WERI-Rb-1 (cell line): ENCODE data around the gene TRMO.

Source experiments
- DNase-seq: peaks from one replicate; pipeline ENCODE4 v3.0.0-alpha.2; 2020
- H3K27ac ChIP-seq: fragments of 250-450 bp; sonication (Bioruptor Pico); 2 replicates; pipeline ENCODE4 v1.5.1; 2020; ENCODE audit warnings: mild to moderate bottlenecking, moderate library complexity
- H3K27me3 ChIP-seq: fragments of 250-450 bp; sonication (Bioruptor Pico); 2 replicates; pipeline ENCODE4 v1.5.1; 2021; ENCODE audit warnings: mild to moderate bottlenecking, low read depth, moderate library complexity; ENCODE audit not compliant: insufficient read depth, severe bottlenecking
- H3K36me3 ChIP-seq: fragments of 250-450 bp; sonication (Bioruptor Pico); 2 replicates; pipeline ENCODE4 v1.5.1; 2020; ENCODE audit warnings: mild to moderate bottlenecking, moderate library complexity
- H3K4me3 ChIP-seq: 2 replicates; pipeline ENCODE4 v1.5.1; 2011; ENCODE audit warnings: low read depth, mild to moderate bottlenecking, control low read depth, low read length
- H3K9me3 ChIP-seq: fragments of 250-450 bp; sonication (Bioruptor Pico); 2 replicates; pipeline ENCODE4 v1.5.1; 2021; ENCODE audit warnings: mild to moderate bottlenecking, moderate library complexity; ENCODE audit not compliant: severe bottlenecking
- TF ChIP-seq, protein P1 (sequence below): IDR thresholded peaks from 2 replicates; pipeline ENCODE4 v1.5.1; 2011; ENCODE audit warnings: low read depth, mild to moderate bottlenecking, control low read depth, inconsistent platforms, low read length

The TRMO gene

DNA sequence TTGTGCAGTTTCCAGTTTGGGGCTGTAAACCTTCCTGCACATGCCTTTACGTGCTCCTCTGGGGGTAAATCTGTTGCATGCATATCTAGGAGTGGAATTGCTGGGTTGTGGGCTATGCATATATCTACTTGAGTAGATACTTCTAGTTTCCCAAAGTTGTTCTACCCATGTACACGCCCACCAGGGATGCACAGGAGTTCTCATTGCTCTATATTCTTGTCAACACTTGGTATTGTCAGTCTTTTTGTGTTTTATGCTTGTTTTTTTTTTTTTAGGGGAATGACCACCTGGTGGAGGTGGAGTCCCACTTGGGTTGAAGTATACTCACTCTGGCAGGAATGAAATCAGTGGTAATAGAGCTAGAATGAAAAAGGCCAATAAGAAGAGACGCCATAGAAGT lies 46.2 kb downstream of the TRMO start:
- no peaks in the 10 kb centered on the region for H3K36me3 ChIP-seq
- TF ChIP-seq, protein P1, sequence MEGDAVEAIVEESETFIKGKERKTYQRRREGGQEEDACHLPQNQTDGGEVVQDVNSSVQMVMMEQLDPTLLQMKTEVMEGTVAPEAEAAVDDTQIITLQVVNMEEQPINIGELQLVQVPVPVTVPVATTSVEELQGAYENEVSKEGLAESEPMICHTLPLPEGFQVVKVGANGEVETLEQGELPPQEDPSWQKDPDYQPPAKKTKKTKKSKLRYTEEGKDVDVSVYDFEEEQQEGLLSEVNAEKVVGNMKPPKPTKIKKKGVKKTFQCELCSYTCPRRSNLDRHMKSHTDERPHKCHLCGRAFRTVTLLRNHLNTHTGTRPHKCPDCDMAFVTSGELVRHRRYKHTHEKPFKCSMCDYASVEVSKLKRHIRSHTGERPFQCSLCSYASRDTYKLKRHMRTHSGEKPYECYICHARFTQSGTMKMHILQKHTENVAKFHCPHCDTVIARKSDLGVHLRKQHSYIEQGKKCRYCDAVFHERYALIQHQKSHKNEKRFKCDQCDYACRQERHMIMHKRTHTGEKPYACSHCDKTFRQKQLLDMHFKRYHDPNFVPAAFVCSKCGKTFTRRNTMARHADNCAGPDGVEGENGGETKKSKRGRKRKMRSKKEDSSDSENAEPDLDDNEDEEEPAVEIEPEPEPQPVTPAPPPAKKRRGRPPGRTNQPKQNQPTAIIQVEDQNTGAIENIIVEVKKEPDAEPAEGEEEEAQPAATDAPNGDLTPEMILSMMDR = no peak
- no peak overlapping the region for H3K27ac ChIP-seq
- H3K27me3 ChIP-seq = no peaks in the 10 kb centered on the region
- H3K9me3 ChIP-seq = no peaks in the 10 kb centered on the region
- no peak for DNase-seq
- H3K4me3 ChIP-seq = no peak overlapping the region

DNA sequence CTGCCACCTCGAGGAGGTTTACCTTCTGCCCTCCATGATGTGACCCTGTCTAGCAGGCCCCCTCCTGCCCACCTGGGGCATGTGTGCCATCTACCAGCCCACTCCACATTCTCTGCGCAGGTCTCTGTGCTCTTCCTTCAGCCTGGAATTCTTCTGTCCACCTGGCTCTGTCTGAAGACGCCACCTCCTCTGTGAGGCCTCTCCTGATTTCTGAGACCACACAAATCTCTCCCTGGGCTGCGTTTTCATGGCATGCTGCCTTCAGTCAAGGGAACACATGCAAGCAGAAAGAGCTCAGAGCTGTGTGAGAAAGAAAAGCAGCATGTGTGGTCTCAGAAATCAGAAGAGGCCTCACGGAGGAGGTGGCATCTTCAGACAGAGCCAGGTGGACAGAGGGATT lies 47.2 kb downstream of the TRMO start:
- Histone ChIP-seq H3K9me3 (no peaks in the 10 kb centered on the region), H3K4me3 (no peak overlapping the region), H3K27ac (no peak overlapping the region), H3K36me3 (no peaks in the 10 kb centered on the region), H3K27me3 (no peaks in the 10 kb centered on the region)
- DNase-seq = no peak
- TF ChIP-seq, protein P1 = no peak

DNA sequence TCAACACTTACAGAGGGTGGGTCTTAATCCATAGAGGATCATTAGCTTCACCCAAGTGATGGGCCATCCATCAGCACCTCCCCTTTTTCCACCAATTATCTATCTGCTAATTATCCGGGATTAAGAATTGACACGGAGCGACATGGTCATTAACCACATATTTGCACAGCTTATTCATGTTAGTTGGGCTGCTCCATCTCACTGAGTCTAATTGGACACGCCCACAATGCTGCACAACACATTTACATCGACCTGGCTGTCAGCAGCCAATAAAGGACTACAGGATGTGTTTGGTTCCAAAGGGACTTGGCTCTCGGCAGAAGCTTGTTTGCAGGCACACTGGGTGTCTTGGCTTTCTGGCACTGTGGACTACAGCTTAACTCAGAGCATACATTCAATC lies 47.7 kb downstream of the TRMO start:
- Histone ChIP-seq H3K27ac (no peak overlapping the region), H3K27me3 (no peaks in the 10 kb centered on the region), H3K36me3 (no peaks in the 10 kb centered on the region), H3K4me3 (no peak overlapping the region), H3K9me3 (no peaks in the 10 kb centered on the region)
- TF ChIP-seq, protein P1 = no peak
- DNase-seq = no peak

DNA sequence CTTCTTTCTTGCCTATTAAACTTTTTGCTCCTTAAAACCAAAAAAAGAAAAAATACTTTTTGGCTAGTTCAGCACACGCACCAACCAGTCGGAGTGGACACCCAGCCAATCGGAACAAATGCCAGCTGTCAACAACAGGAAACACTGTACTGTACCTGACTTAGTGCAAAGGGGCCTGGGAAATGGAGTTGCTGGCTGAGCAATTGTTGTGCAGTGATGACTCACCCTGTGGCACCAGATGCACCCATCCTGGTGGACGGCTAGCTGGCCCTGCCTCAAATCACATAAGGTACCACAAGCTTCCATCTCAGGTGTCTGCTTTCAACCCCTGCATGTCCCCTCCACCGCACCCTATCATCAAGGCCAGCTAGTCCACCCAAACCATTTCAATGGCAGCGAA lies 48.4 kb downstream of the TRMO start:
- no peak for DNase-seq
- Histone ChIP-seq H3K27me3 (no peaks in the 10 kb centered on the region), H3K4me3 (no peak overlapping the region), H3K36me3 (no peaks in the 10 kb centered on the region), H3K9me3 (no peaks in the 10 kb centered on the region), H3K27ac (no peak overlapping the region)
- TF ChIP-seq, protein P1 = no peak

DNA sequence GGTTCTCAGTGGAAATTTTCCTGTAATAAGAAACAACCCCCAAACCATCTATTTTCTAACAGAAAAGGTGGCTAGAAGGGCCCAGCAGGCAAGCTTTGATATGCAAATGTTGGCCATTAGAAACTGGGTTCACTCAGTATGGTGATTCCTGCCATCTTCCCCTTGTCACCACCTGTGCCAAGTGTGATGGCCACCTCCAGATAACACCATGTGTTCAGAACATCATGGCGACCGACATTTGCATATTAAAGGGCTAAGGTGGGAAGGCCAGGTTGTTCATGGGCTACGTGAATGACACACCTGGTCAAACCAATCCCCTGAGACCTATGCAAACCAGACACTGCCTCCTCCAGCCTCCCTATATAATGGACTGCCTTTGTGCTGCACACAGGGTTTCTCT lies 48.9 kb downstream of the TRMO start:
- TF ChIP-seq, protein P1 = no peak
- no peaks in the 10 kb centered on the region for H3K9me3 ChIP-seq
- no peak for DNase-seq
- H3K36me3 ChIP-seq = no peaks in the 10 kb centered on the region
- H3K27ac ChIP-seq = no peak overlapping the region
- no peaks in the 10 kb centered on the region for H3K27me3 ChIP-seq
- no peak overlapping the region for H3K4me3 ChIP-seq

DNA sequence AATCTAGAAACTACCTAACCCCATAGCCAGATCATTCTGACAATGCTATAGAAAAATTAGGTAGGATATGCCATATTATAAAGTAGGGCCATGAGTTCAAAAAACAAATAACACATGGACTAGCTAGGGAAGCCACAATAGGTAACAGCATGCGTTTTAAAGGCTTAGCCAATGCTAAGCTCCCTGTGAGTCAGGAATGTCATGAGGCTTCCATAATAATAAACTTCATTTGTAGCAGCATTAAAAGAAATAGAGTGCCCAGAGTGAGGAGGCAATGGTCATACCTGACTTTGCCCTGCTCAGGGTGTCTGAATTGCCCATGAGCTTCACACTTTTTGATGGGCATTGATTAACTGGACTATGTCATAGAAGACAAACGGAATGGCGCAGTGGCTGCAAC lies 53.4 kb downstream of the TRMO start:
- H3K4me3 ChIP-seq = no peak overlapping the region
- H3K27ac ChIP-seq = no peak overlapping the region
- no peaks in the 10 kb centered on the region for H3K36me3 ChIP-seq
- peaks cover 12% of the 10 kb centered on the region for H3K9me3 ChIP-seq
- no peaks in the 10 kb centered on the region for H3K27me3 ChIP-seq
- TF ChIP-seq, protein P1 = no peak
- DNase-seq = no peak
